HL-60 (cell line): Measurements from ENCODE around the gene GCSH.

Experiments
- DNase-seq, 2 experiments: peaks; one replicate each; pipeline ENCODE4 v3.0.0-alpha.2; 2010 to 2020; ENCODE audit warnings: low read depth in 1 of 2, low spot score in 1 of 2
- H3K27ac ChIP-seq: fragments of 250-450 bp; sonication (Bioruptor Pico); replicated peaks from 2 replicates; pipeline ENCODE4 v1.5.1; 2020; ENCODE audit warnings: mild to moderate bottlenecking, moderate library complexity
- H3K27me3 ChIP-seq: fragments of 250-450 bp; sonication (Bioruptor Pico); 2 replicates; pipeline ENCODE4 v1.5.1; 2021; ENCODE audit warnings: mild to moderate bottlenecking, moderate library complexity; ENCODE audit not compliant: insufficient read depth, poor library complexity, severe bottlenecking
- H3K4me3 ChIP-seq: replicated peaks from 2 replicates; pipeline ENCODE4 v1.5.1; 2011; ENCODE audit warnings: mild to moderate bottlenecking, control low read depth, low read length; ENCODE audit not compliant: insufficient read depth
- CTCF ChIP-seq: IDR thresholded peaks from one replicate; pipeline ENCODE4 v1.5.1; 2011; ENCODE audit warnings: low read length, control low read depth, inconsistent platforms; ENCODE audit not compliant: insufficient read depth
- GABPA ChIP-seq: IDR thresholded peaks from 2 replicates; pipeline ENCODE4 v1.6.1; 2012; ENCODE audit warnings: low read depth
- POLR2AphosphoS5 ChIP-seq: IDR thresholded peaks from 2 replicates; pipeline ENCODE4 v1.6.1; 2012; ENCODE audit warnings: low read depth
- REST ChIP-seq: IDR thresholded peaks from 2 replicates; pipeline ENCODE4 v1.6.1; 2012; ENCODE audit warnings: low read depth; ENCODE audit not compliant: insufficient replicate concordance
- SPI1 ChIP-seq: IDR thresholded peaks from 2 replicates; pipeline ENCODE4 v1.6.1; 2012; ENCODE audit warnings: low read depth, mild to moderate bottlenecking, borderline replicate concordance

GCSH gene

GRCh38 chr16:81071805-81072204 is 24.4 kb downstream of the GCSH start:
- H3K27me3 ChIP-seq: no peaks in the 10 kb centered on the region
- H3K27ac ChIP-seq: no peak overlapping the region
- DNase-seq: peak; percentile 19 to 41
- TF ChIP-seq CTCF (no peak), REST (no peak), SPI1 (no peak), GABPA (no peak), POLR2AphosphoS5 (no peak)
- no peak overlapping the region for H3K4me3 ChIP-seq

GRCh38 chr16:81070979-81071378 is 25.2 kb downstream of the GCSH start:
- no peak overlapping the region for H3K27ac ChIP-seq
- H3K27me3 ChIP-seq: no peaks in the 10 kb centered on the region
- no peak for DNase-seq
- no peak for TF ChIP-seq POLR2AphosphoS5
- TF ChIP-seq CTCF: no peak
- TF ChIP-seq GABPA: no peak
- no peak for TF ChIP-seq REST
- TF ChIP-seq SPI1: no peak
- H3K4me3 ChIP-seq: no peak overlapping the region

GRCh38 chr16:81069063-81069462 is 27.1 kb downstream of the GCSH start:
- TF ChIP-seq GABPA (no peak), CTCF (no peak), POLR2AphosphoS5 (no peak), REST (no peak), SPI1 (no peak)
- H3K27me3 ChIP-seq: no peaks in the 10 kb centered on the region
- no peak overlapping the region for H3K27ac ChIP-seq
- no peak for DNase-seq
- H3K4me3 ChIP-seq: no peak overlapping the region
